ENCODE results near the gene IGFL4.

GRCh38 chr19:46022431-46023310, 18.1 kb downstream of the IGFL4 start, which contains the start of gene PGLYRP1:
- TF ChIP-seq, protein P1, sequence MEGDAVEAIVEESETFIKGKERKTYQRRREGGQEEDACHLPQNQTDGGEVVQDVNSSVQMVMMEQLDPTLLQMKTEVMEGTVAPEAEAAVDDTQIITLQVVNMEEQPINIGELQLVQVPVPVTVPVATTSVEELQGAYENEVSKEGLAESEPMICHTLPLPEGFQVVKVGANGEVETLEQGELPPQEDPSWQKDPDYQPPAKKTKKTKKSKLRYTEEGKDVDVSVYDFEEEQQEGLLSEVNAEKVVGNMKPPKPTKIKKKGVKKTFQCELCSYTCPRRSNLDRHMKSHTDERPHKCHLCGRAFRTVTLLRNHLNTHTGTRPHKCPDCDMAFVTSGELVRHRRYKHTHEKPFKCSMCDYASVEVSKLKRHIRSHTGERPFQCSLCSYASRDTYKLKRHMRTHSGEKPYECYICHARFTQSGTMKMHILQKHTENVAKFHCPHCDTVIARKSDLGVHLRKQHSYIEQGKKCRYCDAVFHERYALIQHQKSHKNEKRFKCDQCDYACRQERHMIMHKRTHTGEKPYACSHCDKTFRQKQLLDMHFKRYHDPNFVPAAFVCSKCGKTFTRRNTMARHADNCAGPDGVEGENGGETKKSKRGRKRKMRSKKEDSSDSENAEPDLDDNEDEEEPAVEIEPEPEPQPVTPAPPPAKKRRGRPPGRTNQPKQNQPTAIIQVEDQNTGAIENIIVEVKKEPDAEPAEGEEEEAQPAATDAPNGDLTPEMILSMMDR (IDR thresholded peaks at IDR 0.05; ENCODE audit: borderline replicate concordance, extremely low read depth, low read length, poor library complexity, severe bottlenecking), result no peak
- TF ChIP-seq EZH2 (IDR thresholded peaks at IDR 0.05; ENCODE audit: borderline replicate concordance, low read depth, low read length, severe bottlenecking), result no peak

Measured in DND-41 (cell line).